Mesenchymal stem cell (in vitro differentiated cells and primary cell): ENCODE results near the gene NUP88.

ENCODE experiments used
- DNase-seq: peaks from one replicate; pipeline ENCODE4 v3.0.0-alpha.2; 2013
- H2AFZ ChIP-seq: one replicate; pipeline ENCODE4 v1.6.1; 2013; ENCODE audit warnings: low read depth, mild to moderate bottlenecking, control low read depth, inconsistent platforms, low read length, moderate library complexity
- H2AK5ac ChIP-seq: 2 replicates; pipeline ENCODE4 v1.6.1; 2013; ENCODE audit warnings: low read length, moderate library complexity, mild to moderate bottlenecking, inconsistent platforms; ENCODE audit not compliant: severe bottlenecking
- H2BK120ac ChIP-seq: one replicate; pipeline ENCODE4 v1.6.1; 2013; ENCODE audit warnings: low read depth, mild to moderate bottlenecking, inconsistent platforms, low read length, moderate library complexity
- H2BK12ac ChIP-seq, 2 experiments: one replicate each; pipeline ENCODE4 v1.6.1; 2013; ENCODE audit warnings: inconsistent platforms in 2 of 2, low read length in 2 of 2, mild to moderate bottlenecking in 2 of 2, moderate library complexity in 2 of 2, control low read depth in 1 of 2
- H2BK15ac ChIP-seq: one replicate; pipeline ENCODE4 v1.6.1; 2013; ENCODE audit warnings: mild to moderate bottlenecking, low read depth, inconsistent platforms; ENCODE audit not compliant: poor library complexity, severe bottlenecking
- H2BK5ac ChIP-seq: 2 replicates; pipeline ENCODE4 v1.6.1; 2013; ENCODE audit warnings: low read depth, mild to moderate bottlenecking, low read length, control low read depth, inconsistent platforms; ENCODE audit not compliant: poor library complexity, severe bottlenecking
- H3K14ac ChIP-seq, 2 experiments: one replicate each; pipeline ENCODE4 v1.6.1; 2013; ENCODE audit warnings: inconsistent platforms in 2 of 2, low read length in 2 of 2, control low read depth in 1 of 2, mild to moderate bottlenecking in 1 of 2, moderate library complexity in 1 of 2
- H3K18ac ChIP-seq, 2 experiments: one replicate each; pipeline ENCODE4 v1.6.1; 2013; ENCODE audit warnings: inconsistent platforms in 2 of 2, low read length in 2 of 2, control low read depth in 1 of 2, low read depth in 1 of 2, mild to moderate bottlenecking in 1 of 2
- H3K23ac ChIP-seq, 2 experiments: one replicate each; pipeline ENCODE4 v1.6.1; 2013; ENCODE audit warnings: inconsistent platforms in 2 of 2, low read length in 2 of 2, mild to moderate bottlenecking in 2 of 2, moderate library complexity in 2 of 2, control low read depth in 1 of 2
- H3K27ac ChIP-seq: 2 replicates; pipeline ENCODE4 v1.5.1; 2013; ENCODE audit warnings: mild to moderate bottlenecking, moderate library complexity, low read length, control low read depth, inconsistent platforms; ENCODE audit not compliant: poor library complexity, severe bottlenecking
- H3K27me3 ChIP-seq, 2 experiments: 2 replicates each; pipeline versions ENCODE4 v1.6.1 to v1.7.0; 2013; ENCODE audit warnings: low read length in 2 of 2, mild to moderate bottlenecking in 2 of 2, moderate library complexity in 2 of 2, control low read depth in 1 of 2, inconsistent platforms in 1 of 2; ENCODE audit not compliant: control insufficient read depth in 1 of 2, insufficient read depth in 1 of 2
- H3K36me3 ChIP-seq, 2 experiments: 2 replicates each; pipeline versions ENCODE4 v1.6.1 to v1.7.0; 2013; ENCODE audit warnings: low read length in 2 of 2, control low read depth in 1 of 2, inconsistent platforms in 1 of 2, low read depth in 1 of 2, mild to moderate bottlenecking in 1 of 2; ENCODE audit not compliant: insufficient read depth in 2 of 2, control insufficient read depth in 1 of 2
- H3K4ac ChIP-seq, 2 experiments: one replicate each; pipeline ENCODE4 v1.6.1; 2013; ENCODE audit warnings: inconsistent platforms in 2 of 2, low read length in 2 of 2, mild to moderate bottlenecking in 2 of 2, moderate library complexity in 2 of 2, control low read depth in 1 of 2, low read depth in 1 of 2
- H3K4me1 ChIP-seq: 2 replicates; pipeline ENCODE4 v1.6.1; 2013; ENCODE audit warnings: low read depth, low read length, control low read depth; ENCODE audit not compliant: control insufficient read depth, insufficient read depth
- H3K4me2 ChIP-seq: 2 replicates; pipeline ENCODE4 v1.6.1; 2013; ENCODE audit warnings: low read length, mild to moderate bottlenecking, inconsistent platforms; ENCODE audit not compliant: poor library complexity, severe bottlenecking
- H3K4me3 ChIP-seq, 2 experiments: 2 replicates each; pipeline versions ENCODE4 v1.5.1 to v1.7.0; 2013; ENCODE audit warnings: low read length in 2 of 2, mild to moderate bottlenecking in 2 of 2, control low read depth in 1 of 2, low read depth in 1 of 2; ENCODE audit not compliant: insufficient read depth in 1 of 2
- H3K79me1 ChIP-seq: replicated peaks from 2 replicates; pipeline ENCODE4 v1.6.1; 2013; ENCODE audit warnings: mild to moderate bottlenecking, control low read depth, low read length, inconsistent platforms; ENCODE audit not compliant: poor library complexity, severe bottlenecking
- H3K9ac ChIP-seq: 2 replicates; pipeline ENCODE4 v1.7.0; 2013; ENCODE audit warnings: mild to moderate bottlenecking, low read length, moderate library complexity
- H3K9me3 ChIP-seq: 2 replicates; pipeline ENCODE4 v1.7.0; 2013; ENCODE audit warnings: mild to moderate bottlenecking, low read length; ENCODE audit not compliant: control insufficient read depth
- H4K8ac ChIP-seq: one replicate; pipeline ENCODE4 v1.6.1; 2013; ENCODE audit warnings: inconsistent platforms, mild to moderate bottlenecking, low read length, moderate library complexity
- H4K91ac ChIP-seq: one replicate; pipeline ENCODE4 v1.6.1; 2013; ENCODE audit warnings: mild to moderate bottlenecking, low read length, inconsistent platforms
- WGBS: methylation state at CpG from one replicate; pipeline ENCODE4 v1.1.7; 2013; ENCODE audit warnings: mixed read lengths; 5-methylcytosine and 5-hydroxymethylcytosine counted together

The NUP88 gene

GRCh38 chr17:5410594-5411272, 8.7 kb downstream of the NUP88 start:
- Histone ChIP-seq H2BK12ac (no peak overlapping the region), H2AK5ac (no peak overlapping the region), H4K8ac (no peak overlapping the region), H3K4me1 (peaks cover 9% of the 10 kb centered on the region), H2BK120ac (no peak overlapping the region), H2AFZ (no peak overlapping the region), H3K18ac (no peak overlapping the region), H3K27ac (no peak overlapping the region), H2BK15ac (no peak overlapping the region), H3K9ac (no peak overlapping the region), H3K4me2 (no peak overlapping the region), H3K4me3 (no peak overlapping the region), H3K27me3 (no peaks in the 10 kb centered on the region), H2BK5ac (no peak overlapping the region), H4K91ac (no peak overlapping the region), H3K36me3 (peaks cover 18 to 79% of the 10 kb centered on the region in 2 experiments), H3K79me1 (peaks cover 25% of the 10 kb centered on the region), H3K9me3 (no peaks in the 10 kb centered on the region), H3K4ac (no peak overlapping the region), H3K14ac (no peak overlapping the region), H3K23ac (no peak overlapping the region)
- DNase-seq, result no peak
- 98% methylated on average over 7 of the region's 7 CpGs for WGBS

GRCh38 chr17:5408186-5408585, 11.3 kb downstream of the NUP88 start:
- H2AFZ ChIP-seq, result no peak overlapping the region
- no peak overlapping the region for H3K4ac ChIP-seq
- H3K27ac ChIP-seq, result no peak overlapping the region
- H3K14ac ChIP-seq, result no peak overlapping the region
- H3K4me2 ChIP-seq, result no peak overlapping the region
- H3K36me3 ChIP-seq, result peaks cover 21 to 93% of the 10 kb centered on the region in 2 experiments
- H2BK12ac ChIP-seq, result no peak overlapping the region
- peaks cover 3% of the 10 kb centered on the region for H3K4me1 ChIP-seq
- H2BK5ac ChIP-seq, result no peak overlapping the region
- no peak for DNase-seq
- 100% methylated on average over 2 of the region's 5 CpGs for WGBS
- H4K8ac ChIP-seq, result no peak overlapping the region
- no peak overlapping the region for H3K9ac ChIP-seq
- H2AK5ac ChIP-seq, result no peak overlapping the region
- H3K9me3 ChIP-seq, result no peaks in the 10 kb centered on the region
- H3K79me1 ChIP-seq, result peaks cover 21% of the 10 kb centered on the region
- H3K27me3 ChIP-seq, result no peaks in the 10 kb centered on the region
- H2BK120ac ChIP-seq, result no peak overlapping the region
- H2BK15ac ChIP-seq, result no peak overlapping the region
- no peak overlapping the region for H3K23ac ChIP-seq
- H4K91ac ChIP-seq, result no peak overlapping the region
- H3K4me3 ChIP-seq, result no peak overlapping the region
- no peak overlapping the region for H3K18ac ChIP-seq

GRCh38 chr17:5405400-5405799, 14.1 kb downstream of the NUP88 start:
- Histone ChIP-seq H3K4ac (no peak overlapping the region), H3K4me2 (no peak overlapping the region), H3K36me3 (peaks cover 29 to 94% of the 10 kb centered on the region in 2 experiments), H2BK12ac (no peak overlapping the region), H2BK5ac (no peak overlapping the region), H3K27me3 (no peaks in the 10 kb centered on the region), H3K14ac (no peak overlapping the region), H3K9me3 (no peaks in the 10 kb centered on the region), H2BK15ac (no peak overlapping the region), H3K27ac (no peak overlapping the region), H4K8ac (no peak overlapping the region), H2AK5ac (no peak overlapping the region), H4K91ac (no peak overlapping the region), H3K18ac (no peak overlapping the region), H3K23ac (no peak overlapping the region), H3K4me1 (no peaks in the 10 kb centered on the region), H3K4me3 (no peak overlapping the region), H3K9ac (no peak overlapping the region), H2AFZ (no peak overlapping the region), H3K79me1 (peaks cover 19% of the 10 kb centered on the region), H2BK120ac (no peak overlapping the region)
- no peak for DNase-seq
- 87% methylated on average over 4 of the region's 4 CpGs for WGBS

- WGBS, result 90% methylated on average over 3 of the region's 6 CpGs
- H2BK12ac ChIP-seq, result no peak overlapping the region
- H2BK5ac ChIP-seq, result no peak overlapping the region
- no peak overlapping the region for H2AK5ac ChIP-seq
- H3K4ac ChIP-seq, result no peak overlapping the region
- H3K36me3 ChIP-seq, result peaks cover 41 to 85% of the 10 kb centered on the region in 2 experiments
- H3K4me2 ChIP-seq, result no peak overlapping the region
- H4K91ac ChIP-seq, result no peak overlapping the region
- no peak overlapping the region for H3K4me3 ChIP-seq
- no peak overlapping the region for H3K23ac ChIP-seq
- no peak for DNase-seq
- no peaks in the 10 kb centered on the region for H3K4me1 ChIP-seq
- no peak overlapping the region for H3K18ac ChIP-seq
- H2BK15ac ChIP-seq, result no peak overlapping the region
- peaks cover 4% of the 10 kb centered on the region for H3K79me1 ChIP-seq
- H4K8ac ChIP-seq, result no peak overlapping the region
- H3K9ac ChIP-seq, result no peak overlapping the region
- no peak overlapping the region for H3K27ac ChIP-seq
- no peak overlapping the region for H2AFZ ChIP-seq
- no peak overlapping the region for H2BK120ac ChIP-seq
- H3K9me3 ChIP-seq, result no peaks in the 10 kb centered on the region
- H3K14ac ChIP-seq, result no peak overlapping the region
- no peaks in the 10 kb centered on the region for H3K27me3 ChIP-seq
Measured at GRCh38 chr17:5399767-5400166, 19.7 kb downstream of the NUP88 start.
